MM.1S (cell line): ENCODE measurements around the gene CGB7.
"Not testable (repeated sequence)": the region's sequence is repeated elsewhere in the genome, so short reads cannot be mapped to it uniquely, and the experiment has no call there.

Source experiments
- DNase-seq: peaks from one replicate; pipeline ENCODE4 v3.0.0-alpha.2; 2015
- H2AFZ ChIP-seq: fragments of 300-600 bp; sonication (generic); 2 replicates; pipeline ENCODE4 v1.6.0; 2016; ENCODE audit warnings: antibody characterized with exemption, low read length
- H3F3A ChIP-seq: fragments of 300-600 bp; sonication (generic); 2 replicates; pipeline ENCODE4 v1.6.1; 2016; ENCODE audit warnings: mild to moderate bottlenecking, antibody characterized with exemption, low read length, moderate library complexity, mixed read lengths; ENCODE audit not compliant: insufficient read depth
- H3K27ac ChIP-seq: fragments of 300-600 bp; sonication (generic); 2 replicates; pipeline ENCODE4 v1.5.1; 2016; ENCODE audit warnings: mild to moderate bottlenecking, low read length
- H3K27me3 ChIP-seq: fragments of 300-600 bp; sonication (generic); replicated peaks from 2 replicates; pipeline ENCODE4 v1.6.0; 2016; ENCODE audit warnings: low read length; ENCODE audit not compliant: insufficient read depth
- H3K36me3 ChIP-seq: fragments of 300-600 bp; sonication (generic); replicated peaks from 2 replicates; pipeline ENCODE4 v1.6.1; 2016; ENCODE audit warnings: mild to moderate bottlenecking, low read length, mixed read lengths; ENCODE audit not compliant: insufficient read depth
- H3K4me1 ChIP-seq: fragments of 300-600 bp; sonication (generic); 2 replicates; pipeline ENCODE4 v1.6.1; 2016; ENCODE audit warnings: low read length, mixed read lengths
- H3K4me2 ChIP-seq: fragments of 300-600 bp; sonication (generic); 2 replicates; pipeline ENCODE4 v1.6.0; 2016; ENCODE audit warnings: low read depth, low read length
- H3K4me3 ChIP-seq: fragments of 300-600 bp; sonication (generic); 2 replicates; pipeline ENCODE4 v1.5.1; 2016; ENCODE audit warnings: low read length, mixed read lengths
- H3K79me2 ChIP-seq: fragments of 300-600 bp; sonication (generic); 2 replicates; pipeline ENCODE4 v1.6.1; 2016; ENCODE audit warnings: mixed run types, low read length, mixed read lengths
- H3K9ac ChIP-seq: fragments of 300-600 bp; sonication (generic); 2 replicates; pipeline ENCODE4 v1.6.1; 2016; ENCODE audit warnings: low read length, mixed read lengths
- H3K9me2 ChIP-seq: fragments of 300-600 bp; sonication (generic); replicated peaks from 2 replicates; pipeline ENCODE4 v1.6.1; 2016; ENCODE audit warnings: mild to moderate bottlenecking, low read length, mixed read lengths; ENCODE audit not compliant: insufficient read depth
- H3K9me3 ChIP-seq: fragments of 300-600 bp; sonication (generic); replicated peaks from 2 replicates; pipeline ENCODE4 v1.6.1; 2016; ENCODE audit warnings: mild to moderate bottlenecking, low read length, mixed read lengths; ENCODE audit not compliant: insufficient read depth
- H4K20me1 ChIP-seq: fragments of 300-600 bp; sonication (generic); 2 replicates; pipeline ENCODE4 v1.6.1; 2016; ENCODE audit warnings: mild to moderate bottlenecking, low read length, moderate library complexity, mixed read lengths; ENCODE audit not compliant: insufficient read depth
- EZH2 ChIP-seq: fragments of 300-600 bp; sonication (generic); optimal IDR thresholded peaks from 2 replicates; pipeline ENCODE3; 2017; ENCODE audit warnings: low read depth, mild to moderate bottlenecking, antibody characterized with exemption, low read length, mixed read lengths
- EZH2phosphoT487 ChIP-seq: fragments of 300-600 bp; sonication (generic); IDR thresholded peaks from 2 replicates; pipeline ENCODE4 v1.6.1; 2018; ENCODE audit warnings: antibody characterized with exemption, low read length
- TF ChIP-seq, protein P1 (sequence below): fragments of 300-600 bp; sonication (generic); IDR thresholded peaks from 2 replicates; pipeline ENCODE4 v1.5.1; 2016; ENCODE audit warnings: antibody characterized with exemption, low read length, mixed read lengths

Gene CGB7

DNA sequence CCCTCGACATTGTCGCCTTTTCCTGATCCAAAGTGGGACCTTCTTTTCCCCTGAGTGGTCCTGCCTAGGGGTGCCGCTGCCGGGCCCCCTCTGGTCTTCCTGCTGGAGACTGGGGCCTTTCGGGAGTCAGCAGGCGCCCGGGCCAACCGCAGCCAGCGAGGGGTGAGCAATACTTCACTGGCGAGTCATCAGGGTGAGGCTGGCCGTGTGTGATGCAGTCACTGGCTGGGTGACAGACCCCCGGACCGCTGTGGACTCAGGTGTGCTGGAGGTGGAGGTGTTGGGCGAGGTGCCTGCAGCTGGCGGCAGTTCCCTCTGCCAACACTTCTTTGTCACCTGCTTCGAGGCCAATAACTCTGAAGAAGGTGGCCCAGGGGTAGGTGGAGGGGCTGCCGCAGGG lies 15.4 kb downstream of the CGB7 start:
- Histone ChIP-seq H3K27ac (no peak overlapping the region), H3K4me1 (no peaks in the 10 kb centered on the region), H3K36me3 (no peaks in the 10 kb centered on the region), H3K27me3 (peaks cover 28% of the 10 kb centered on the region), H3K4me3 (no peak overlapping the region), H3K79me2 (no peaks in the 10 kb centered on the region), H3K4me2 (no peak overlapping the region), H3F3A (no peaks in the 10 kb centered on the region), H3K9me2 (no peaks in the 10 kb centered on the region), H4K20me1 (no peaks in the 10 kb centered on the region), H2AFZ (no peak overlapping the region), H3K9ac (no peak overlapping the region), H3K9me3 (no peaks in the 10 kb centered on the region)
- DNase-seq = no peak
- TF ChIP-seq EZH2 (no peak), EZH2phosphoT487 (no peak)
- TF ChIP-seq, protein P1, sequence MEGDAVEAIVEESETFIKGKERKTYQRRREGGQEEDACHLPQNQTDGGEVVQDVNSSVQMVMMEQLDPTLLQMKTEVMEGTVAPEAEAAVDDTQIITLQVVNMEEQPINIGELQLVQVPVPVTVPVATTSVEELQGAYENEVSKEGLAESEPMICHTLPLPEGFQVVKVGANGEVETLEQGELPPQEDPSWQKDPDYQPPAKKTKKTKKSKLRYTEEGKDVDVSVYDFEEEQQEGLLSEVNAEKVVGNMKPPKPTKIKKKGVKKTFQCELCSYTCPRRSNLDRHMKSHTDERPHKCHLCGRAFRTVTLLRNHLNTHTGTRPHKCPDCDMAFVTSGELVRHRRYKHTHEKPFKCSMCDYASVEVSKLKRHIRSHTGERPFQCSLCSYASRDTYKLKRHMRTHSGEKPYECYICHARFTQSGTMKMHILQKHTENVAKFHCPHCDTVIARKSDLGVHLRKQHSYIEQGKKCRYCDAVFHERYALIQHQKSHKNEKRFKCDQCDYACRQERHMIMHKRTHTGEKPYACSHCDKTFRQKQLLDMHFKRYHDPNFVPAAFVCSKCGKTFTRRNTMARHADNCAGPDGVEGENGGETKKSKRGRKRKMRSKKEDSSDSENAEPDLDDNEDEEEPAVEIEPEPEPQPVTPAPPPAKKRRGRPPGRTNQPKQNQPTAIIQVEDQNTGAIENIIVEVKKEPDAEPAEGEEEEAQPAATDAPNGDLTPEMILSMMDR = no peak

DNA sequence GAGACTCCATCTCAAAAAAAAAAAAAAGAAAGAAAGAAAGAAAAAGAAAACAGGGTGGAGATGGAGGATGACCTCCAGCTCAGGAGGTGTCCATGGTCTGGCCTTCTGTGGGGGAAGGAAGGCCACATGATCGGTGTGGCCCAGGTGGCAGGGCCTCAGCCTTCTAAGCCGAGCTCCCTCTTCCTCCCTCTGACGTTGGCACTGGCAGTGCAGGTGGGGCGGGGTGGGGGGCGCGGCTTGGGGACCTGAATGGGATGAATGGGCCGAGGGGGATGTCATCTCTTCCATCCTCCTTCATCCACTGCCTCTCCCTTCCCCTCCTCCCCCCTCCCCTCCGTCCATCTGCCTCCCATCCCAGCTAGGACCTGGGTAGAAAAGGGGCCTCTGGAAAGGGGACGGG lies 17.8 kb downstream of the CGB7 start:
- not testable (repeated sequence) for H2AFZ ChIP-seq, H3K27ac ChIP-seq

DNA sequence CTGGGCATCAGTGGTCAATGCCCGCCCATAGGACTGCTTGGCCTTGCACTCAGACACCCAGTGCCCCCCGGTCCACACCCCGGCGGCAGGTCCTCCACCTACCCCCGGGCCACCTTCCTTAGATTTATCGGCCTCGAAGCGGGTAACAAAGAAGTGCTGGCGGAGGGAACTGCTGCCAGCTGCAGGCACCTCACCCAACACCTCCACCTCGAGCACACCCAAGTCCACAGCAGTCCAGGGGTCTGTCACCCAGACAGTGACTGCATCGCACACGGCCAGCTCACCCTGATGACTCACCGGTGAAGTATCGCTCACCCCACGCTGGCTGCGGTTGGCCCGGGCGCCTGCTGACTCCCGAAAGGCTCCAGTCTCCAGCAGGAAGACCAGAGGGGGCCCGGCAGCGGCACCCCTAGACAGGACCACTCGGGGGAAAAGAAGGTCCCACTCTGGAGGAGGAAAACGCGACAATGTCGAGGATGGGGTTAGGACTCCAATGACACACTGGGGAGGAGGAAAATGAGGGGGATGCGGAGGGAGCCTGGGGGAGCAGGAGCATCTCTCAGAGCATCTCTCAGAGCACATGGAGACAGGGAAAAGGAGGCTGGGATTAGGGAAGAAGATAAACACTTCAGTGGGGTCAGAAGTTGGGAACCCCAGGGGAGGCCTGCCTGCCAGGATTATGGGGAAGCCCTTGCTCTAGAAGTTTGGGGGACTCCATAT lies 18.8 kb downstream of the CGB7 start:
- H3K4me3 ChIP-seq, DNase-seq, H3F3A ChIP-seq, H3K9me3 ChIP-seq, H3K9me2 ChIP-seq, H3K27ac ChIP-seq, H2AFZ ChIP-seq, H3K4me1 ChIP-seq, H3K9ac ChIP-seq, H3K4me2 ChIP-seq, H3K79me2 ChIP-seq, H4K20me1 ChIP-seq, H3K36me3 ChIP-seq: not testable (repeated sequence)
- H3K27me3 ChIP-seq = peaks cover 26% of the 10 kb centered on the region

More for the DNA sequence above, 17.8 kb downstream of the CGB7 start:
- not testable (repeated sequence) for H4K20me1 ChIP-seq, H3K9me2 ChIP-seq, H3K4me3 ChIP-seq, H3K79me2 ChIP-seq, H3K9me3 ChIP-seq, DNase-seq, H3K36me3 ChIP-seq, H3K4me1 ChIP-seq, H3K4me2 ChIP-seq, H3F3A ChIP-seq, H3K9ac ChIP-seq
- H3K27me3 ChIP-seq = peaks cover 26% of the 10 kb centered on the region

DNA sequence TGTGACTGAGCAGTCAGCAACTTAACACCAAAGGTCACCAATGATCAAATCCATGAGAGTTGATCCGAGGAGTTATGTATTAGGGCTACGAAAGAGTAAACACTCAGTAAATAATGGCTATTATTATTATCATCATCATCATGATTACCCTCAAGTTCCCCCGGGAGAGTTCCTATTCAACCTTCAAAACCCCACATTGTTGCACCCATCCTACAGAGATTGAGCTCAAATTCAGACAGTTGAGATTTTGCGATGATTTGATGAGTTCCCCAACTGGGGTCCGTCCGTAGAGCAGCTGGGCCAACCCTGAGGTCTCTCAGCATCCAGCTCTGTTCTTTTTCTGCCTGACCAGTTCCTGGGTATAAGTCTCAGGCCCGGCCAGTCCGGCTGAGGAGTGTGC lies 19.4 kb downstream of the CGB7 start:
- DNase-seq, H3K9me3 ChIP-seq, H3K9me2 ChIP-seq, H4K20me1 ChIP-seq, H3K4me3 ChIP-seq, H3K4me2 ChIP-seq, H3K27ac ChIP-seq, H3K9ac ChIP-seq, H3K79me2 ChIP-seq, H2AFZ ChIP-seq, H3F3A ChIP-seq, H3K36me3 ChIP-seq, H3K4me1 ChIP-seq: not testable (repeated sequence)
- H3K27me3 ChIP-seq = peaks cover 24% of the 10 kb centered on the region

DNA sequence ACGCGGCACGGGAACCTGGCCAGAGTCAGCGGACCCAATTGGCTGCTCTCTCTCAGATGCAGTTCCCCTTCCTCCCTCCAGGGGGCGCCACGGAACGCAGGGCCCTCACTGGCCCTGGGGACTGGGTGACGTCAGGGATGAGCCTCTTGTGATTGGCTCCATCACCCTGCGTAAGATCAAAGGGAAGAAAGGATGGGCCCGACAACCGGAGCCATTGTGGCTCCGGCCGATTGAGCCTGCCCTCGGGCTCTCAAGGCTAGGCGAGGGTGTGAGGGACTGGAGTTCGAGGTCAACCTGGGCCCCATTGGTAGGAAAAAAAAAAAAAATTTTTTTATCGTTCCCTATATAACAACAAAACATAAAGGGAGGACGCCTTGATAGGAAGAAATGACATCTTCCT lies 20.7 kb downstream of the CGB7 start, which contains the start of gene CGB1:
Gene CGB1, minus strand, starts transcription at position 81 of the 400 bp plus-strand sequence. CDS start 184 bp downstream, outside the sequence.
- not testable (repeated sequence) for H3K4me1 ChIP-seq, DNase-seq, H3K27ac ChIP-seq, H3K4me3 ChIP-seq, H3K9me3 ChIP-seq, H3K4me2 ChIP-seq, H2AFZ ChIP-seq, H4K20me1 ChIP-seq, H3K9me2 ChIP-seq, H3K36me3 ChIP-seq, H3K79me2 ChIP-seq, H3F3A ChIP-seq, H3K9ac ChIP-seq
- TF ChIP-seq, protein P1 = peak; percentile 48
- peaks cover 11% of the 10 kb centered on the region for H3K27me3 ChIP-seq
